KOPT-K1 (cell line): ENCODE data around the gene NRBF2.

Experiments
- H3K27ac ChIP-seq: fragments of 200-600 bp; sonication (generic); 2 replicates; pipeline ENCODE4 v1.5.1; 2016; ENCODE audit warnings: antibody characterized with exemption, mild to moderate bottlenecking, low read depth, low read length; ENCODE audit not compliant: poor library complexity, severe bottlenecking
- H3K36me3 ChIP-seq: fragments of 200-600 bp; sonication (generic); 2 replicates; pipeline ENCODE4 v1.5.1; 2017; ENCODE audit warnings: antibody characterized with exemption, mild to moderate bottlenecking, low read length, moderate library complexity; ENCODE audit not compliant: insufficient read depth
- H3K9me3 ChIP-seq: fragments of 200-600 bp; sonication (generic); 2 replicates; pipeline ENCODE4 v1.5.1; 2017; ENCODE audit warnings: antibody characterized with exemption, low read length, mild to moderate bottlenecking; ENCODE audit not compliant: insufficient read depth, poor library complexity, severe bottlenecking

The NRBF2 gene

DNA sequence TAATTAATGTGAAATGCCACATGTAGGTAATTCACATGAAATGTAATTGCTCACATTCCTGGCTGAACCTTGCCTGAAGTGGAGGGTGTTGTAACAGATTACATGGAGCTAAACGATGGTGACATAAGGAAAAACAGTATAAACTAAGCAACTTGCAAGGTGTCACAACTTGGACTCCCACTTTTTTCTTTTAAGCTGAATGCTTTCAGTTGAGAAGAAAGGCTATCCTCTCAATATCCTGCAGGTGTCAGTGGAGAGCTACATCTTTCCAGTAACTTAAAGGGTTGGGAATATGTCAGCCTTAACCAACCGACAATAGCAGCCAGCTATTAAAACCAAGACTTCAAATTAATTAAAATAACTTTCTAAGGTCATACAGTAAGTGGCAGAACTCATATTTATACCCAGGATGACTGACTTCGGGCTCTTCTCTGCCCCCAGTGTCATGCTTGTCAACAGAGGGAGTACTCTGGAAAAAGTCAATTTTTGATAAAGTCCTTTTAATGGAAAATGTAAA is 33.7 kb downstream of the NRBF2 start:
- H3K9me3 ChIP-seq = no peaks in the 10 kb centered on the region
- H3K36me3 ChIP-seq = peaks cover 68% of the 10 kb centered on the region
- no peak overlapping the region for H3K27ac ChIP-seq

DNA sequence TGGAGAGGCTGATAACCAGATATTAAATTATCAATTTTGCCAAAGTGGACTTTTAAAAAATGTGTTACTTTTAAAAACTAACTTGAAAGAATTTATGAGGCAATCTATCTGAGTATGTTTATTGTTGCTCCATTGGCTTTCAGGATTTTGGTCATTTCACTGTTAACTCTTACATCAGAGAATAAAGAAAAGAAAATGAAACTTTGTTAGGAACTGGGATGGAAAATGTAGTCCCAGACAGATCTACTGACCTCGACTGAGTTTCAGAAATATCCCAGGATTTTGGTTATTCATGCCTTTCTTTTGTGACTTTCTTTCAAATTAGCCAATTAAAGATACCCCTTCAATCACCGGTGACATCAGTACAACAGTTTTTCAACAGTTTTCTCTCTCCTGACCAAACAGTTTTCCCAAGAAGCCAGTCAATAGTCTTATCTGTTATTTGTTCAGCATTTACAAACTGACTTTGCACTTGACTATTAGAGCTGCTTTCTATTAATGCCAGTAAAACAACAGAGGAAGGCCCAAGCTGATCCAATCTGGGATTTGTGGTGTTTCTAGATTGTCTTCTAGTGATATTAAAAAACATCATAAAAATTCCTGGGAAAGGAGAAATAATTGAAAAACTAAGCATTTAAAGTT is 35.8 kb downstream of the NRBF2 start:
- Histone ChIP-seq H3K27ac (no peak overlapping the region), H3K36me3 (peaks cover 86% of the 10 kb centered on the region), H3K9me3 (no peaks in the 10 kb centered on the region)

DNA sequence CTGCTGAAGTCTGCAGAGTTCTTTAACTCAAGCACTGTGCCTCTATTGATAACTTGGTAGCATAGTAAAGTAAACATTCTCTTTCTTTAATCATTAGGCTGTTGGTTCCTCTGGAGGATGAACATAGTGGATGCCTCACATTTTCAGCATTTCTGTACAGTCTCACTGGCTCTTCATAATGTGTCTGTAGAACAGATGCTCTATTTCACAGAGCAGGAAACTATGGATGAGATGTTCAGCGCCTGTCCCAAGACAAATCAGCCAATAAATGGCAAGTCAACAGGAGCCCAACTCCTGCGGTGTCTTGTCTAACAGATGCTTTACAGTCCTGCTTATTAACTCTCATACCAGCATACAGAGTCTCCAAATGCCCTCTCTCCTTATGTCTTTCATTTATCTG is 36.5 kb downstream of the NRBF2 start:
- Histone ChIP-seq H3K27ac (no peak overlapping the region), H3K36me3 (peaks cover 86% of the 10 kb centered on the region), H3K9me3 (no peaks in the 10 kb centered on the region)

DNA sequence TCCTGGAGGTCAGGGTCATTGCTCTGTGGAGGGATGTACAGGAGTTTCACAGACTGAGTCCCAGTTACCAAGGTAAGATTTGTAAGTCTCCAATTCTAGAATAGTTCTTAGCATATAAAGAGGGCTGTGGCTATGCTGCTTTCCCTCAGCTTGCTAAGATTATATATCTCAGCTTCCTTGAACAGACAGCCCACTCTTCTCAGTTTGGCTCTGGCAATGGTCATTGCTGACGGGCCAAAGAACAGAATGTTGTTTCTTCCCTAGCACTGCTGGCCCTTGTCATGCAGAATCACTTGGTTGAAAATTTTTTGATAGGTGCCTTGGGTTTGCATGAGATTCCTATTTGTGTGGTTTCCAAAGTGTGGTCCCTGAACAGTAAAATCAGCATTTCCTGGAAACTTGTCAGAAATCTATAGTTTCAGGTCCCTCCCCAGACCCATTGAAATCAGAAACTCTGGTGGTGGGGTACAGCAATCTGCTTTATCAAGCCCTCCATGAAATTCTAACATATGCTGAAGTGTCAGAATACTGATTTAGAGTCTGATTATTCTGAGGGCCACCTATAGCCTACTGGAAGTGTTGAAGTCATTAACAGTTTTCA is 38.2 kb downstream of the NRBF2 start:
- H3K9me3 ChIP-seq = no peaks in the 10 kb centered on the region
- H3K27ac ChIP-seq = no peak overlapping the region
- H3K36me3 ChIP-seq = peaks cover 88% of the 10 kb centered on the region

DNA sequence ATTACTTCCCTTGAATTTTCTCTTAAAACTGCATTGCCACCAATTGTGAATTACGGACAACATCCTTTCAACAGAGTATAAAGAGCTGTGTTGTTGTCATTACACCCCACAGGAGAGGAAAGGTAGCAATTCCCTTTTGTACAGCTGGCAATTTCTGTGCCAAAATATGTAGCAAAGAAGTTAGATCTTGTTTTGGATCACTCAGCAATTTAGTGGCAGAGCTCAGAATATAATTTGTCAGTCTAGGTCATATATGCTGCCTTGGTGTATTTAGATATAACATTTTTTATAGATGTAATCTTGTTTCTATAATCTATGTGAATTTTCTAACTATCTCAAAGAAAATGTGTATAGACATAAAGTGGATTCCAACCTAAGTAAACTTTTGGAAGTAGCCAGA is 38.8 kb downstream of the NRBF2 start:
- Histone ChIP-seq H3K36me3 (peaks cover 91% of the 10 kb centered on the region), H3K27ac (no peak overlapping the region), H3K9me3 (no peaks in the 10 kb centered on the region)

DNA sequence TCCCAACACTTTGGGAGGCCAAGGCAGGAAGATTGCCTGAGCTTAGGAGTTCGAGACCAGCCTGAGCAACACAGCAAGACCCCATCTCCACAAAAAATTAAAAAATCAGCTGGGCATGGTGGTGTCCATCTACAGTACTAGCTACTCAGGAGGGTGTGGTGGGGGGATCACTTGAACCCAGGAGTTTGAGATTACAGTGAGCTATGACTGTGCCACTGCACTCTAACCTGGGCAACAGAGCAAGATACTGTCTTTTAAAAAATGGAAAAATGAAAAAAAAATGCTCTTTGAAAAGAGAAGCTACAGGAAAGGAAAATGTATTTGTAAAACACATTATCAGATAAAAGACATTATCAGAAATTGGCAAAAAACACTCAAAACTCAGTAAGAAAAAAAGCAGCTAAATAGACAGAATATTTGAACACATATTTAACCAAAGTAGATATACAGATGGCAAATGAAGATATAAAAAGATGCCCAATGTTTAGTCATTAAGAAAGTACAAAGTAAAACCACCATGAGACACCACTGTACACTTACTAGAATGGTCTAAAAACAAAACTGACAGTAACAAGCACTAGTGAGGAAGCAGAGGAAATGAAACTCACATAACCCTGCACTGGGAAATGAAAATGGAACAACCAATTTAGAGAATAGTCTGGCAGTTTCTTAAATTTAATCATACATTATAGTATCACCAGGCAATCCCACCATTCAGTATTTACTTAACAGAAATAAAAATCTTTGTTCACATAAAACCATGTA is 40.5 kb downstream of the NRBF2 start:
- H3K9me3 ChIP-seq = no peaks in the 10 kb centered on the region
- H3K36me3 ChIP-seq = peaks cover 95% of the 10 kb centered on the region
- H3K27ac ChIP-seq = no peak overlapping the region

DNA sequence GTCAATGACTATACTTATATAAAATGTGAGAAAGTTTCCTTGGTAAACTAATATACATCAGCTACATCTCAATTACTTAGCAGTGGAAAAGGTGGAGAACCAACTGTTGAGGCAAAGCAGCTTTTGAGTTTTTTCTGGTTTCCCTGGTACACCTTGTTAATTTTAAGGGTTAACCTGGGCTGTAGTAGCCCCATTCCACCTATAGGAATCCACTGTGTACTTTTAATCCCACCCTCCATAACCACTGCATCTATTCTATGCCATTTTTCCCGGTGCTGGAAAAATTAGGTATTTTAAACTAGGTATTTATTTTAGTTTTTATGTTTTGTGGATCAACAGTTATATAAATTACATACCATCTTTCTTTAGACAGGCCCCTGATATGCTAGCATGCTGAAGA is 42.4 kb downstream of the NRBF2 start:
- Histone ChIP-seq H3K36me3 (peaks cover 93% of the 10 kb centered on the region), H3K9me3 (no peaks in the 10 kb centered on the region), H3K27ac (no peak overlapping the region)

DNA sequence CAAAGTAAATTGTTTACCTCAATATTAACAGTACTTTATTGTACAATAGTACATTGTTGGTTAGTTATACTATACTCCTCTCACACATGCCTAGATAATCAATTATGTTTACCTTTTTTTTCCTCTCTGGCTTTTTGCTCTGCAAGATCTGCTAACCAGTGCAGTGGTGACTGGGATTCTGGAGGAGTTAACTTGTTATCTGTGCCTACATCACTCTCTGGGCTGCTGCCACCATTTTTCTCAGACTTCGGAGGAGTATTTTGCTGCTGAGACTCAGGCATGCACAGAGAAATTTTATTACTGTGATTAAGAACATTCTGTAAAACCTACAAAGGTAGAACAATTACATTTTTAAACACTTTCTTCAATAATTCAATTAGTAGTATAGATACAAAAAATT is 59.7 kb downstream of the NRBF2 start:
- H3K9me3 ChIP-seq = no peaks in the 10 kb centered on the region
- H3K36me3 ChIP-seq = peaks cover 92% of the 10 kb centered on the region
- H3K27ac ChIP-seq = no peak overlapping the region

DNA sequence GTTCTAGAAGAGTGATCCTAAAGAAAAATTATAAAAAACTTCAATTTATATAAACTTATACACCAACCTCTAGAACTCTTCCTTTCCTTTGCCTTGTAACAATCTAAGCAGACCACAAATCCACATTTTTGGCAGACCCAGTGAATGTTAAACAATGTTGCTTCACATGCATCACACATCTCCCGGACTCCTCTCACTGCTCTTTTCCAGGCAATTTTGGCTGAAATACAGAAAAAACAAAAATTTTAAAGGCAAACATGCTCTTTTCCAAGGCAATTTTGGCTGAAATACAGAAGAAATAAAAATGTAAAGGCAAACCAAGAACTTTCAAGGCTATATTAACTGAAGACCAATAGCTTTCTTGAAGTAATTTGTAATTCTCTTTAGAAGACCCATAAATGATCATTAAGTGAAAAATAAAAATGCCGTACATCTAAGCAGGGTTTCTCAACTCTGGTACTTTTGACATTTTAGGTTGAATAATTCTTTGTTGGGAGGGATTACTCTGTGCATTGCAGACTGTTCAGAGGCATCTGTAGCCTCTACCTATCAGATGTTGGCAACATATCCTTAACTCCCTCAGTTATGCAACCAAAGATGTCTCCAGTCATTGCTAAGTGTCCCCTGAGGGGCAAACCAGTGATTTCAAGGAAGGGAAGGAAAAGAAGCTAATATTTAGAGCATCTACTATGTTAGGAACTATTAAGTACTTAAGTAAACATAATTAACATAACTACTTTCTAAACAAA is 64.4 kb downstream of the NRBF2 start:
- no peak overlapping the region for H3K27ac ChIP-seq
- peaks cover 87% of the 10 kb centered on the region for H3K36me3 ChIP-seq
- no peaks in the 10 kb centered on the region for H3K9me3 ChIP-seq

DNA sequence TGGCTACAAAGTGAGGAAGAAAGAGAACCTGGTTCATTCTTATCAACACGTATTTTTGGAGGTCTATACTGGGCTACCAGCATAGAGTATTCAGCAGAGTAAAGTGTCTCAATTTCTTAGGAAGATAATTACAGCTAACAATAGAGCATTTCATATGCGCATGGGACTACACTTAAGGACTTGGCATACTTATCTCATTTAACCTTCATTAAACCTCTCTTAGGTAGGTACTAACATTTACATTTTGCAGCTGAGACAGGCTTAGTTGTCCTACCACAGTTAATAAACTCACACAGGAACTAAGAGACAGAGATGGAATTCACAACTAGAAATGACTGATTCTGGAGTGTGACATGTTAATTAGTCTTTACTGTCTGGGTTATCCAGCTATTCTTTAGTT is 66.6 kb downstream of the NRBF2 start:
- Histone ChIP-seq H3K9me3 (no peaks in the 10 kb centered on the region), H3K27ac (no peak overlapping the region), H3K36me3 (peaks cover 75% of the 10 kb centered on the region)

DNA sequence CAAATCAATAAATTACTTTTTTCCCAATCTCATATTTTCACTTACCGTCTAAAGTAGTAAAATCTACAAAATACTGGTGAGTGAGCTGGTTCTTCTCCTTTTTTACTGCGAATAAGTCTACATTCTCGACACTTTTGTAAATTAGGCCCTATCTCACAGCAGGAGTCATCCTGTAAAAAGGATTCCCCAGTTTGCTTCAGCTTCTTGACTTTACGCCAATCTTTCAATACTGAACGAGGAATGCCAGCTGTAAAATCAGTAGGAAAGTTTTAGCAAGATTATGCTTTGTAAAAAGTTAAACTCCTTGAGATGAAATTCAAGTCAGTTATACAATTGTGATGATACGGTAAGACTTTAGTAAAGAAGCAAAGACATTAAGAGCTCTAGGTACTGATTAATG is 67.3 kb downstream of the NRBF2 start:
- Histone ChIP-seq H3K36me3 (peaks cover 79% of the 10 kb centered on the region), H3K9me3 (no peaks in the 10 kb centered on the region), H3K27ac (no peak overlapping the region)

DNA sequence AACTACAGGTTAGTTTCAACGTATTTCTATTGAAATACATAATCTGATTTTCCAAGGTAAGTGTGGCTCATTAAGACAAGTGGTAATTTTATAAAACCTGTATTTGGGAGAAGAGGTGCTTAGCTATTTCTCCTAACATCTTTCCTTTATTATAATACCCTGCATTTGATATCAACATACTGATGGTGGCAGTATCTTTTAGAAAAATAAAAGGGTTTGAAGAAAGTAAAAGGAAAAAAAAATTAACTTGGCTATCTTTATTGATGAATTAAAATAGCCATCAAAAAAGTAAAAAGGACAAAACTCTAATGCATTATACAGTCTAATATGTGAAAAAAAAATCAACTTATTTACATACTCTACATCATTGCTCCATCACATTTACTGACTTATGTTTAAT is 68.0 kb downstream of the NRBF2 start:
- Histone ChIP-seq H3K9me3 (no peaks in the 10 kb centered on the region), H3K27ac (no peak overlapping the region), H3K36me3 (peaks cover 80% of the 10 kb centered on the region)
